ENCODE data around the gene RBBP8NL.

RBBP8NL gene

DNA sequence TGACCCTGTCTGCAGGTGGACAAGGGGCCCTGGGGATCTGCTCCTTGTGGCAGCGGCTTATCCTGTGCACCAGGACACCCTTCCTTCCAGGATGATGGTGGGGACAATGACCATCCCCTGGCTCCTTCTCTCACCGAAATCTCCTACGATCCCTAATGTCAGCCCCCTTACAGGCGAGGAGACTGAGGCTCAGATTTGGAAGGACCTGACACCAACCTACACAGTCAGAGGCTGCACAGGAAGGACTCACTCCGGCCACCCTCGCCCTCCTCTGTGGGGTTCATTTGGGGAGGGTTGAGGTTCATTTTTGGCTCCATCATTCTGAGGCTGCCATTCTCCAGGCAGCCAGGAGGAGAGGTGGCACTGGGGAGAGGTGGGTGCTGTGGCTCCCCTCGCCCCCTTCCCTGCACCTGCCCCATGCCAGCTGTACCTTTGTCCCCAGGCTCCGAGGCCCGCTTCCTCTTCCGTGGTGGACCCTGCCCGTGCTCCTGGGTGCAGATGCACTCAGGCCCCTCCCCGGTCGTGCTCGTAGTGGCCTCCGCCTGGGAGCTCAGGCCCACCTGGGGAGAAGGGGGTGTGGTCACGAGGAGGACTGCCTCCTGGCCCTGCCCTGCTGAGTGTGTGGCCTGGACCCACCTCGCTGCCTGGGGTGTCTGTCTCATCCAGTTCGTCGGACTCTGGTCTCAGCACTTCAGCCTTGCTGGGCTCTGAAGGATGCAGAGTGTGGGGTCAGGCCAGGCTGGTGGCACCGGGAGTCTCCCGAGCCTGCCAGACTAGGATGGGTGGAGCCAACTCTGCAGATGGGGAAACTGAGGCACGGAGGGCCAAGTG lies 14.9 kb downstream of the RBBP8NL start:
- TF ChIP-seq, protein P1, sequence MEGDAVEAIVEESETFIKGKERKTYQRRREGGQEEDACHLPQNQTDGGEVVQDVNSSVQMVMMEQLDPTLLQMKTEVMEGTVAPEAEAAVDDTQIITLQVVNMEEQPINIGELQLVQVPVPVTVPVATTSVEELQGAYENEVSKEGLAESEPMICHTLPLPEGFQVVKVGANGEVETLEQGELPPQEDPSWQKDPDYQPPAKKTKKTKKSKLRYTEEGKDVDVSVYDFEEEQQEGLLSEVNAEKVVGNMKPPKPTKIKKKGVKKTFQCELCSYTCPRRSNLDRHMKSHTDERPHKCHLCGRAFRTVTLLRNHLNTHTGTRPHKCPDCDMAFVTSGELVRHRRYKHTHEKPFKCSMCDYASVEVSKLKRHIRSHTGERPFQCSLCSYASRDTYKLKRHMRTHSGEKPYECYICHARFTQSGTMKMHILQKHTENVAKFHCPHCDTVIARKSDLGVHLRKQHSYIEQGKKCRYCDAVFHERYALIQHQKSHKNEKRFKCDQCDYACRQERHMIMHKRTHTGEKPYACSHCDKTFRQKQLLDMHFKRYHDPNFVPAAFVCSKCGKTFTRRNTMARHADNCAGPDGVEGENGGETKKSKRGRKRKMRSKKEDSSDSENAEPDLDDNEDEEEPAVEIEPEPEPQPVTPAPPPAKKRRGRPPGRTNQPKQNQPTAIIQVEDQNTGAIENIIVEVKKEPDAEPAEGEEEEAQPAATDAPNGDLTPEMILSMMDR (IDR thresholded peaks at IDR 0.05; ENCODE audit: low read depth, low read length, missing control alignments), result no peak
- in situ Hi-C loops (cut with HindIII; ENCODE audit: low sequenced_read_pairs), result no loop called here
- DNase-seq (ENCODE audit: low read depth), result no peak
- no peak overlapping the region for H3K4me3 ChIP-seq (ENCODE audit: low read depth, low read length)

DNA sequence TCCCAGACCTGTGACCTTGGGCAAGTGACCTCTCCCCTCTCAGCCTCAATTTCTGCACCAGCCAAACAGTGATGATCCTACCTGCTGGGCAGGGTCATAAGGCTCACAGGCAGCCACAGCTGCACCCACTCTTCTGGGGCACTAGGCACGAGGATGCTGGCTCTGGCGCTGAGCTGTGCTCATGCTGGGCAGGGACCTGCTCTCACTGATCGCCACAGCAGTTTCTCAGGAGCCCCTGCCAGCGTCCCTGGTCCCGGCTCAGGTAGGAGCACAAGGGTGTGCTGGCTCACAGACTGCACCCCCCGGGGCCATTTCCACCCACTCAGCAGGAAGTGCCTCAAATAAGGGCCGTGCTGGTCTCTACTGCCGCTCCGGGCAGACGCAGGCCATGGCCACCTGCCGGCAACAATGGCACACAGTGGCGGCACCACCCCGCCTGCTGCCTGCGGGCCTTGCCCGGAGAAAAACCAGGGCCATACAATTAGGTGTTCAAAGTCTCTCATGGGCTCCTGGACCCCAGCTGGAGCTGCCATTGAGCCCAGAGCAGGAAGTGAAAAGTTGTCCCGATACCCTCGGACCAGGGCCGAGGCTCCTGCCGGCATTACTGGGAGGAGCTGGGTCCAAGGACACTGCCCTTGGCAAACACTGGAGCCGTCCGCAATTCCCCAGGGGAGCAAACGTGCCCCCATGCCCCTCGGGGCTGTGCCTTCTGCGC lies 15.7 kb downstream of the RBBP8NL start:
- no peak for DNase-seq (ENCODE audit: low read depth)
- TF ChIP-seq, protein P1 (IDR thresholded peaks at IDR 0.05; ENCODE audit: low read depth, low read length, missing control alignments), result no peak

DNA sequence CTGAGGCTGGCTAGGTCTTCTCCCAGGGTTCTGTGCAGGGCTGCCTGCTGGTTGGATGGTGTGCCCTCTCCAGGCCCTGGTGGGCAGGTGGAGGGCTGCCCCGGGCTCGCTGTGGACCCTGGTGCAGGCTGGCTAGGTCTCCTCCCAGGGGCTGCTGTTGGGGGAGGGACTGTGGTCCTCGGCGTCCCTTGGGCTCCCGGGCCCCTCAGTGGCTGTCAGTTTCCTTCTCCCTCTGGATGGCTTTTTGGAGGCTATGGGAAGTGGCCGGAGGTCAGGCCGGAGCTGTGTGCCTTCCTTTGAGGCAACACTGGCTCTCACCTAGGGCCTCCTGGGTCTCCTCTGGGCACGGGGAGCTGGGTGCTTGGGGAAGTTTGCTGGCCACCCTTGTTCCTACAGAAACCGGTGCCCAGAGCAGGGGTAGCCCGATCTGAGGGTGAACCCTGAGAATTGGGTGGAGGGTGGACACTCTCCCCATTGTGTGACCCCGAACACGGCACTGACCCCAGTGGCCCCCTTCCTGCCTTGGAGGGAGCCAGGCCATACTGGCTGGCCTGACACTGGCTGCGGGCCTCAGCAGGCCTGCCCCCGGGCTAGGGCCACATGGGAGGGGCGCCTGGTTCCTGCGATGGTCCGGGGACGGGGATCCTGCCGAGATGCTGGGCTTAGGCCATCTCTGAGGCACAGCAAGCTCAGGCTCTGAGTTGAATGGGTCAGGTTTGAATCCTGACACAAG lies 16.4 kb downstream of the RBBP8NL start:
- in situ Hi-C loops (cut with HindIII; ENCODE audit: low sequenced_read_pairs), result no loop called here
- no peak overlapping the region for H3K4me3 ChIP-seq (ENCODE audit: low read depth, low read length)
- TF ChIP-seq, protein P1 (IDR thresholded peaks at IDR 0.05; ENCODE audit: low read depth, low read length, missing control alignments), result no peak
- no peak for DNase-seq (ENCODE audit: low read depth)

More for the DNA sequence above, 15.7 kb downstream of the RBBP8NL start:
- H3K4me3 ChIP-seq (ENCODE audit: low read depth, low read length), result no peak overlapping the region
- in situ Hi-C loops (cut with HindIII; ENCODE audit: low sequenced_read_pairs), result no loop called here

DNA sequence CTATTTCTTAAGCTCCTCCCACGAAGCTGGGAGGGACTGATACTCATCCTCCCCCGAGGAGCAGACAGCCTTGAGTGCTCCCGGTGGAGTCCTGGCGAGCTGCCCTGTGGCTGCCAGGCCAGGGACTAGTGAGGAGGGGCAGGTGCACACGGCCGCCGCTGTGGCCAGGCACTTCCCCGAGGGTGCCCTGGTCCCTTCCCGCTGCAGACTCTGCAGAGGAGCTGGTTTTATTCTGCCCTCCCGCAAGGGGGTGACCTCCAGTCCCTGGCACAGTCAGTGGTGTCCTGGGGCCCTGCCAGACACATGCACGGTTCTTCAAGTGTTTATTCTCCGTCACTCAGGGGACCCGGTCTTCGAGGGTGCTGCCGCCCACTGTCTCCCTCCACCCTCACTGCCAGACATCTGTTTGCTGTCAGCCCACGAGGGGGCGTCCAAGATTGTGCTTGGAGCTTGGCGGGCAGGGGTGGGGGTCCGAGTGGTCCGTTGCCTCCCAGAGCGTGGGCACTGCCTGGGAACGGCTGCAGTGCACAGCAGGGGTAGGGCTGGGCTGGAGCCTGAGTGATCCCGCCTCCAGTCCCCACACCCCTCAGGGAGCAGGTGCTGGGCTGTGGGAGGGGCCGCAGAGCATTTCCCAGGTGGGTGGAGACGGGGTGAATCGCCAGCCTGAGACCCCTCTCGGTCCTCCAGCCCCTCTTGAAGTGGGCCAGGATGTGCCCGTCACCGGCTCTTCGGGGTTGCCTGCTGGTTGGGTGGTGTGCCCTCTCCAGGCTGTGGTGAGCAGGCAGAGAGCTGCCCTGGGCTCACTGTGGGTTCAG lies 17.2 kb downstream of the RBBP8NL start:
- TF ChIP-seq, protein P1 (IDR thresholded peaks at IDR 0.05; ENCODE audit: low read depth, low read length, missing control alignments), result peak; percentile 62
- no peak overlapping the region for H3K4me3 ChIP-seq (ENCODE audit: low read depth, low read length)
- DNase-seq (ENCODE audit: low read depth), result no peak
- in situ Hi-C loops (cut with HindIII; ENCODE audit: low sequenced_read_pairs), result no loop called here

DNA sequence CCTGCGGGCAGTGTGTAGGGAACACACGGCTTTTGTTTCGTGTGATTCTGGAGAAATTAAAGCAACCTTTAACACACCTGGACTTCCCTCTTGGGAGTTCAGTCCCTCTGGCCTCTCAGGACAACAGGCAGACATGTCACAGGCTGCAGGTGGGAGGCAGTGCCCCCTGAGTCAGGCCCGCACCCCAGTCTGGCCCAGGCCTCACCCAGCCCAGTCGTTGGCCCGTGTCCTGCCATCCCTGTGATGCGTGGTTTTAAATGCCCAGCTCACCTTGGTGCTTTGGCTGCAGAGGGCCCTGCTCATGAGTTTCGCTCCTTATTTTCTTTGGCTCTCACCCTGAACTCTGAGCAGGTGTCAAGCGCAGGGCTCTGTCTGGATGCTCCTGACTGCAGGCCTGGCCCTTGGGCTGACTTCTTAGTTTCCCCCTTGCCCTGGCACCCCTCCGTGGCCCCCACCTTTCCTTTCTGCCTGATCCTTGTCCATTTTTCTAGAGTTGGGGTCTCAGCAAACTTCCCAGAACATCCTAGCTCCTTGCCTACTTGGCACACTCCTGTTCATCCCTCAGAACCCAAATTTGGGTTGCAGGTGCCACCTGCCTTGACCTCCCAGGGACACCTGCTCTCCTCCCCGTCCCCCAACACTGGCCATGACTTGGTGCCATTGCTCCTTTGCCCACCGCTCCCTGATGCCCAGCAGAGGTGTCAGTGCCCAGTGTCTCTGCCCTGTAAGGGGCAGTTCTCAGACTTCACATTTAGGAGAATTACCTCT lies 18.1 kb downstream of the RBBP8NL start:
- H3K4me3 ChIP-seq (ENCODE audit: low read depth, low read length), result no peak overlapping the region
- TF ChIP-seq, protein P1 (IDR thresholded peaks at IDR 0.05; ENCODE audit: low read depth, low read length, missing control alignments), result no peak
- DNase-seq (ENCODE audit: low read depth), result no peak
- in situ Hi-C loops (cut with HindIII; ENCODE audit: low sequenced_read_pairs), result no loop called here
